ENCODE data around the gene TNPO1.

Gene TNPO1

DNA sequence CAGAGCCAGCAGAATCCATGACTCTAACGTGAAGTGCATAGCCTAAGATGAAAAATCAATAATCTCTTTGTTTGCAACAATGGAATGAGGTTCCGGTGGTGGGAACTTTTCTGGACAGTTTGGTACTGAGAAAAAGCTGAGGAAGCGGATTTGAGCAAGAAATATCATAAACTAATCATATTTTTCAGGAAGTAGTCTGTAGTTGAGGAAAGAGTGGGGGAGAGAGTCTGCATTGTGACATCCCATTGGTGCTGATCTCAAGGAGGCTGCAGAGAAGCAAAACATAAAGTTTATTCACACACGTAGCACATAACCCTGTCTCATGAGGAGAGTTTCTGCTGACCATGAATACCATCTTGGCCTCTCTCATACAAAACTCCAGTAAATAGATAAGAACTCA lies 123.6 kb downstream of the TNPO1 start:
- no peak overlapping the region for H3K4me3 ChIP-seq (ENCODE audit: low read depth, low read length)
- TF ChIP-seq, protein P1, sequence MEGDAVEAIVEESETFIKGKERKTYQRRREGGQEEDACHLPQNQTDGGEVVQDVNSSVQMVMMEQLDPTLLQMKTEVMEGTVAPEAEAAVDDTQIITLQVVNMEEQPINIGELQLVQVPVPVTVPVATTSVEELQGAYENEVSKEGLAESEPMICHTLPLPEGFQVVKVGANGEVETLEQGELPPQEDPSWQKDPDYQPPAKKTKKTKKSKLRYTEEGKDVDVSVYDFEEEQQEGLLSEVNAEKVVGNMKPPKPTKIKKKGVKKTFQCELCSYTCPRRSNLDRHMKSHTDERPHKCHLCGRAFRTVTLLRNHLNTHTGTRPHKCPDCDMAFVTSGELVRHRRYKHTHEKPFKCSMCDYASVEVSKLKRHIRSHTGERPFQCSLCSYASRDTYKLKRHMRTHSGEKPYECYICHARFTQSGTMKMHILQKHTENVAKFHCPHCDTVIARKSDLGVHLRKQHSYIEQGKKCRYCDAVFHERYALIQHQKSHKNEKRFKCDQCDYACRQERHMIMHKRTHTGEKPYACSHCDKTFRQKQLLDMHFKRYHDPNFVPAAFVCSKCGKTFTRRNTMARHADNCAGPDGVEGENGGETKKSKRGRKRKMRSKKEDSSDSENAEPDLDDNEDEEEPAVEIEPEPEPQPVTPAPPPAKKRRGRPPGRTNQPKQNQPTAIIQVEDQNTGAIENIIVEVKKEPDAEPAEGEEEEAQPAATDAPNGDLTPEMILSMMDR (IDR thresholded peaks at IDR 0.05; ENCODE audit: low read depth, low read length): no peak

DNA sequence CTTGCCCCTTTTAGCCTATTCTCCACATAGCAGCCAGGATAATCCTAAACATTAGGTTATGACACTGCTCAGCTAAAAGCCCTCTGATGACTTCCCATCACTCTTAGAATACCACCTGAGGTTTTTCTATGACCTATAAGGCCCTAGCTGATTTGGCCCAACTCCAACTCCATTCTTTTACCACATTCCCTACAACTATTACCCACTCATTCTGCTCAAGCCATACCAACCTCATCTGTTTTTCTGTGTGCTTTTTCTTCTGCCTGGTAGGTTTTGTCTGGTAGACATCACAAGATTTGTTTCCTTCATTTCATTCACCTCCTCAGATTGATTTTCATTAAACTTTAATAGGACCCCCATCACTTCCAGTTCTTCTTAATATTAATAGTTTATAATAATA lies 126.8 kb downstream of the TNPO1 start:
- TF ChIP-seq, protein P1 (IDR thresholded peaks at IDR 0.05; ENCODE audit: low read depth, low read length): no peak
- no peak overlapping the region for H3K4me3 ChIP-seq (ENCODE audit: low read depth, low read length)

DNA sequence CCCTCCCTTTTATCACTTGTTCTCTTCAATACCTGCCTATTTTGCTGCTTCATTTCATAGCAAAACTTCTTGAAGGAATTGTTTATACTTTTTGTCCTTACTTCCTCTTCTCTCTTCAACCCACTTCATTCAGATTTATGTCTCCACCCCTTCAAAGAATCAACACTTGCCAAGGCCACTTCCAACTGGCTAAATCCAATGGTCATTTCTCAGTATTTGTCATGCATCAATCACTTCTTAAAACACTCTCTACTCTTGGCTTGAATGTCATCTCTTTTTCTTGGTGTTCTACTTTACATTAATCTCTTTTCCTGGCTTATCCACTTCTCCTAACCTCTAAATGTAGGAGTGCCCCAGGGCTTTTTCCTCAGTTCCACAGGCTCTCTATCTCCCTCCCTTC lies 131.0 kb downstream of the TNPO1 start:
- H3K4me3 ChIP-seq (ENCODE audit: low read depth, low read length): no peak overlapping the region
- TF ChIP-seq, protein P1 (IDR thresholded peaks at IDR 0.05; ENCODE audit: low read depth, low read length): no peak

DNA sequence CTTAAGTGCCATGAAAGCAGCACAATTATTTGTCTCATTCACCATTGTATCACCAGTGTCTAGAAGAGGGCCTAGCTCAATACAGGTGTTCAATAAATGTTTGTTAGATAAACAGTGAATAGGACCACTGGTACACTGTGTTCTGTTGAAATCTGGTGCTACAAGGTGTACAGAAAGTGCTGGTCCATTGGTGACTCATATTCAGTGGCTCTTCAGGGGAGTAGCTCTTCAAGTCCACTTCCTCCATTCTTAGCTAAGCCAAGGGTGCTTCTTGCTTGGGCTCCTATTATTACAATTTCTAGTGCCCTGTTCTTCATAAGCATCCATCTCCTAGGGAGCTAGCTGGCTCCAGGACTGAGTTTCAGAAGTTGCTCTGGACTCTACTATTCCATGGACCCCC lies 133.0 kb downstream of the TNPO1 start:
- TF ChIP-seq, protein P1 (IDR thresholded peaks at IDR 0.05; ENCODE audit: low read depth, low read length): no peak
- H3K4me3 ChIP-seq (ENCODE audit: low read depth, low read length): no peak overlapping the region

DNA sequence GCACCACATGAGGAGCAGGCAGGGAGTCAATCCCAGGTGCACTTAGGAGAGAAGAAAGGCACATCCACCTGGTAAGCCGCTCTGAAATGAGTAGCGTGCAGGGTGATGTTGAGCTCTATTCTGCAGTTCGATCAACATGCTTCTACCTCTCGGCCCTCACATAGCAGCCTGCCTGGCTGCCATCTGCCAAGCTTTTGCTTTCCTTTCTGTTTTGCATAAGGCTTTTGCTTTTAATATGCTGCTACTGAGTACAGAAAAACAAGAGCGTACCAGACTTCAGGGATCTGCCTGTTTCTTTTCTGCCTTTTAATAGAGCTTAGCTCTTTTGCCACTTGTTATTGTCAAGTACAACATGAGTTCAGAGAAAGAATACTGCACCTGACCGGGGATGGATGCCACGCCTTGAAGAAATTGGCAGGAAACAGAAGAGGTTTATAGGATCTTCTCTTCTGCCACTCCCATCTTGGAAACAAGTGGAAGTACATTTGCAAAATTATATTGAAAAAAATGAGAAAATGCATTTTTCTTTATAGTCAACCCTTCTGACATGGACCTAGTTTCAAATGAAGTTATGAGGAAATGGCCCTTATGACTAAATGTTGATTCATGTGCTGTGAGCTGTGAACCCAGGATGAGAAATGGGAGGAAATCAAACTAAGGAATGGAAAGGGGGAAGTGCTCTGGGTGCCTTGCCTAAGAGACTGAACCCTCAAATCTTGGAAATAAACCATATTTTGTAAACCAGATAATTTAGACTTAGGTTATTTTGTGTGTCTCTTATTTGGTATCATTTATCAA lies 135.4 kb downstream of the TNPO1 start:
- no peak overlapping the region for H3K4me3 ChIP-seq (ENCODE audit: low read depth, low read length)
- TF ChIP-seq, protein P1 (IDR thresholded peaks at IDR 0.05; ENCODE audit: low read depth, low read length): no peak

DNA sequence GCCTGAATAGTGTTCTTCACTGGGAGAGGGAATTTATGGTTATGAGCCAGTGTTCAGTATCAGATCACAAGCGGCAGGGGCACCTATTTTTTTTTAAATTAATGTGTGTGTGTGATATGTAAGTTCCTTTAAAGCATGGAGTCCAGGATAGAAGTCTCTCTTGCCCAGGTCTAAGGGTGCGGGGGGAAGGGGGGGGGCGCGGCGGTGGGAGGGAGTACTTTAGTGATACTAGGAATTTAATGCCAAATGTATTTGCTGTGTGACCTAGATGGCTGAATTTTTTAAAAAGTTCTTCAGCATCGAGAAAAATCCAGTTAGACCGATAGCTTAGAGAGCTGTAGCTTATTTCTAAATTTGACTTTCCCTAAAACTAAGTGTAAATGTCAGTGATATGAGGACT lies 137.9 kb downstream of the TNPO1 start:
- no peak overlapping the region; the same call in 1 of the 2 replicates for H3K4me3 ChIP-seq (ENCODE audit: low read depth, low read length)
- TF ChIP-seq, protein P1 (IDR thresholded peaks at IDR 0.05; ENCODE audit: low read depth, low read length): no peak

DNA sequence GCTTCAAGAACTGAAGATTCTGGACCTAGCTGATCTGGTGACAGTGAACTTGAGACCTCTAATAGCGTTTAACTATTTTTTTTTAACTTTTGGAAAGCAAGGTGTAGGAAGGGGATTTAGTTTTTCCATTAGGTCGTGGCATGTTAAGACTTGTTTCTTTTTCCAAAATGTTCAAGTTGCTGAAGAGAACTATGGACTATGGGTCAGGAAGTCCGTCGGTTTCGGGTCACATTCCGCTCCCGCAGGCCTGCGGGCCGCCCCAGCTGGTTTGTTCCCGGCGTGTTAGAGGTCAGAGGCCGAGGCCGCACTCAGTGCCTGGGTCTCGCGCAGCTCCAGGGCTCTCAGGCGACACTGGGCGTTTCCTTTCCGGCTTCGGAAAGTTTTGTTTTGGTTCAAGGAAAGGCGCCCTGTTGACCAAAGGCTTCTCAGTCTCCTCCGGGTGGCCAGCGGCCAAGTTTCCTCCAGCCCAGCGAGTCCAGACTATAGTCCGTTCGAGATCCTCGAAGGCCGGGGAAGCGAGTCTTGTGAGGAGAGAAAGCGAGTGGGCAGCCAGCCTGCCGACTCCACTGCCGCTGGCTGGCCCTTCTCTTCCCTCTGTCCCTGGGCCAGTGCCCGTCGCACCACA lies 138.8 kb downstream of the TNPO1 start:
- TF ChIP-seq, protein P1 (IDR thresholded peaks at IDR 0.05; ENCODE audit: low read depth, low read length): no peak
- H3K4me3 ChIP-seq (ENCODE audit: low read depth, low read length): peak overlapping the region; percentile 83

Data from WI38 (cell line).